Glutamatergic neuron (in vitro differentiated cells): ENCODE measurements around the gene PMVK. TPM values are rescaled to one million over a fixed set of nuclear protein-coding genes. Genes with fewer than 3 reads are reported as not detected.

Source experiments
- DNase-seq: peaks from one replicate; pipeline ENCODE4 v3.0.0; 2022
- H3K27ac Mint-ChIP-seq: one replicate; pipeline ENCODE4 v1.8.0; 2020; ENCODE audit warnings: mild to moderate bottlenecking, mixed read lengths, inconsistent platforms; ENCODE audit not compliant: unreplicated experiment
- H3K27me3 Mint-ChIP-seq: one replicate; pipeline ENCODE4 v1.8.0; 2020; ENCODE audit warnings: mild to moderate bottlenecking, moderate library complexity, mixed read lengths, inconsistent platforms; ENCODE audit not compliant: unreplicated experiment
- H3K36me3 Mint-ChIP-seq: one replicate; pipeline ENCODE4 v1.8.0; 2020; ENCODE audit warnings: mild to moderate bottlenecking, mixed read lengths, inconsistent platforms; ENCODE audit not compliant: unreplicated experiment
- H3K4me1 Mint-ChIP-seq: one replicate; pipeline ENCODE4 v1.8.0; 2020; ENCODE audit warnings: mild to moderate bottlenecking, low read depth, mixed read lengths, inconsistent platforms; ENCODE audit not compliant: unreplicated experiment
- H3K4me3 Mint-ChIP-seq: one replicate; pipeline ENCODE4 v1.8.0; 2020; ENCODE audit warnings: mild to moderate bottlenecking, mixed read lengths, inconsistent platforms; ENCODE audit not compliant: unreplicated experiment
- H3K9me3 Mint-ChIP-seq: one replicate; pipeline ENCODE4 v1.8.0; 2020; ENCODE audit warnings: mild to moderate bottlenecking, moderate library complexity, mixed read lengths, inconsistent platforms; ENCODE audit not compliant: unreplicated experiment
- CTCF ChIP-seq: fragments of 200-600 bp; sonication (generic); IDR thresholded peaks from one replicate; pipeline ENCODE4 v1.5.0; 2021; ENCODE audit not compliant: partially characterized antibody, unreplicated experiment
- total RNA-seq: library from RNA; stranded (reverse); fragmentation: NEBNext Ultra II Directional; extraction: Animal tissue kit (Norgen Biotek cat#: 25700); gene quantifications from one replicate; pipeline ENCODE4 v1.2.1, GENCODE V29; 2021; ENCODE audit not compliant: unreplicated experiment

PMVK gene
- total RNA-seq, 1 donor from 2014 or later: 30.7 TPM

GRCh38 chr1:154943649-154944400 lies 7.3 kb upstream of the PMVK start:
- DNase-seq: peak; percentile 70
- Mint-ChIP-seq H3K27ac (peak overlapping the region; percentile 29), H3K9me3 (peaks cover 1% of the 10 kb centered on the region), H3K4me1 (peaks cover 19% of the 10 kb centered on the region), H3K27me3 (peaks cover 5% of the 10 kb centered on the region), H3K4me3 (no peak overlapping the region), H3K36me3 (no peaks in the 10 kb centered on the region)
- peak; percentile 66 for TF ChIP-seq CTCF

GRCh38 chr1:154941333-154942013 lies 5.0 kb upstream of the PMVK start:
- H3K36me3 Mint-ChIP-seq: no peaks in the 10 kb centered on the region
- peaks cover 27% of the 10 kb centered on the region for H3K4me1 Mint-ChIP-seq
- H3K27me3 Mint-ChIP-seq: peaks cover 2% of the 10 kb centered on the region
- H3K9me3 Mint-ChIP-seq: peaks cover 3% of the 10 kb centered on the region
- DNase-seq: peak; percentile 43
- no peak overlapping the region for H3K4me3 Mint-ChIP-seq
- H3K27ac Mint-ChIP-seq: no peak overlapping the region
- no peak for TF ChIP-seq CTCF

- Mint-ChIP-seq H3K4me1 (peaks cover 29% of the 10 kb centered on the region), H3K27me3 (peaks cover 2% of the 10 kb centered on the region), H3K4me3 (peak overlapping the region; percentile 49), H3K27ac (peak overlapping the region; percentile 71), H3K9me3 (peaks cover 3% of the 10 kb centered on the region), H3K36me3 (no peaks in the 10 kb centered on the region)
- TF ChIP-seq CTCF: no peak
- no peak for DNase-seq
These were observed 4.2 kb upstream of the PMVK start for GRCh38 chr1:154940651-154941194.

- Mint-ChIP-seq H3K9me3 (peaks cover 3% of the 10 kb centered on the region), H3K27ac (no peak overlapping the region), H3K4me3 (peak overlapping the region; percentile 10), H3K4me1 (peaks cover 29% of the 10 kb centered on the region), H3K27me3 (peaks cover 2% of the 10 kb centered on the region), H3K36me3 (no peaks in the 10 kb centered on the region)
- no peak for TF ChIP-seq CTCF
- no peak for DNase-seq
These were observed 3.7 kb upstream of the PMVK start for GRCh38 chr1:154940213-154940560.
